ENCODE measurements around the gene TIMM22.
"Not testable (repeated sequence)": the region's sequence is repeated elsewhere in the genome, so short reads cannot be mapped to it uniquely, and the experiment has no call there.

The TIMM22 gene
- 9.6 to 17.1 (median 13.5) reads per million in 4 donors for total RNA-seq

DNA sequence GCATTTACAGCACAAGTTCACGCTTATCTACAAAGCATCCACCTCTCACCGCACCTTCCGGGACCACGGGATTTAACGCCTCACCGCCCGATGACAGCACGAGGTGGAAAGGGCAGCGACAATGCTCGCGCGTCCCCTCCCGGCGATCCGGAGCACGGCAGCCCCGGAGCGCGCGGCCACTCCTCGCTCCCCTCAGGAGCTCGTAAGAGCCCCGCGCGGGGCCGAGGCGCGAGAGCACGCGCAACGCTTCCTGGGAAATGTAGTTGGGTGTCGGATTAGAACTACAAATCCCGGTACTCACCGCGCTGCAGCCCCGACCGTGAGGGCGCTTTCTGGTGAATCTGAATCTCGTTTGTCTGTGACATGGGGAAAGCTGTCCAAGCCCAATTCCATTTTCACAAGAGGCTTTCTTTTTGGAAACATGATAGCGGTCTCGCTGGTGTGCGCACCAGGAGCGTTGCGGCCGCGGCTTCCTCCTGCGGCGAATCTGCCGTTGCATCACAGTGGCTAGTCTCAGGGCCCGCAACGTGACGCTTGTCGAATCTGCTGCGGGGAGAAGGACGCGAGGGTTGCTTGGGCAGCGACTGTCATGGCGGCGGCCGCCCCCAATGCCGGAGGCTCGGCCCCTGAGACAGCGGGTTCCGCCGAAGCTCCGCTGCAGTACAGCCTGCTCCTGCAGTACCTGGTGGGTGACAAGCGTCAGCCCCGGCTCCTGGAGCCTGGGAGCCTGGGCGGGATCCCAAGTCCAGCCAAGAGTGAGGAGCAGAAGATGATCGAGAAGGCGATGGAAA is at the start of gene TIMM22:
TIMM22 (plus strand) TSS at position 576 of the 791 bp plus-strand sequence; CDS start at position 590, 14 bp downstream.
- peak; percentile 82 to 98 (median 88) for DNase-seq

DNA sequence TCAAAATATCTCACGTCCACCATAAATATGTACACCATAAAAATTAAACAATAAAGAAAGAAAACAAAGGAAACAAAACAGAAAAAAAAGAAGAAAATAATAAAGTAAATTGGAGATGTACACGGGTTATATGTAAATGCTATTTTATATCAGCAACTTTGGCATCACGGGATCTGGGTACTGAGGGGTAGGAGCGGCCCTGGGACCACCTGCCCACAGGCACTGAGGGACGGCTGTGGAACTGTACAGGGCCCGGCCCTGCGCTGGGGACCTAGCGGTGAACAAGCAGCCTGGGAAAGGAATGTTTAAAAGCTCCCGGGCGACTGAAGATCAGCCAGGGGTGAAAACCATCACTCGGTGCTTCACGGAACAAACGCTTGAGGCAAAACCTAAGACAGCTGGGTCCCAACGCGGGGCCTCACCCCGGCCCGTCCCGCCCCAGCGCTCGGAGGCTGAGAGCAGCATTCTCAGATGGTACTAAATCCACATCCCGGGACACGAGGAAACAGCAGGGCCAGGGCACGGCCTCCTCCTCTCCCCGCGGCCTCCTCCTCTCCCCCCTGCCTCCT is 48.6 kb upstream of the TIMM22 start:
- no peak for DNase-seq

- DNase-seq, result no peak
Observed at GRCh38 chr17:949623-950303, 47.2 kb upstream of the TIMM22 start.

- no peak for DNase-seq
Observed at GRCh38 chr17:951325-952132, 45.4 kb upstream of the TIMM22 start.

DNA sequence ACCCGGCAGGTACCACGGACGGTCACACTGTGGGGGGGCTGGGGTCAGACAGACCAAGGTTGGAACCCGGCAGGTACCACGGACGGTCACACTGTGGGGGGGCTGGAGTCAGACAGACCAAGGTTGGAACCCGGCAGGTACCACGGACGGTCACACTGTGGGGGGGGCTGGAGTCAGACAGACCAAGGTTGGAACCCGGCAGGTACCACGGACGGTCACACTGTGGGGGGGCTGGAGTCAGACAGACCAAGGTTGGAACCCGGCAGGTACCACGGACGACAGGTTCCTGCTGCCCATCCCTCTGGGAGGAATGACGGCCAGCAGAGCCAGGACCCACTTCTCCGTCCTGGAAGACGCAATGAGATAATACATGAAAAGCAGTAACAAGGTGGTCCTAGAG is 44.3 kb upstream of the TIMM22 start:
- not testable (repeated sequence) for DNase-seq

GRCh38 chr17:953767-954166 is 43.2 kb upstream of the TIMM22 start:
- DNase-seq, result no peak

GRCh38 chr17:954431-955164 is 42.3 kb upstream of the TIMM22 start:
- DNase-seq, result no peak

DNA sequence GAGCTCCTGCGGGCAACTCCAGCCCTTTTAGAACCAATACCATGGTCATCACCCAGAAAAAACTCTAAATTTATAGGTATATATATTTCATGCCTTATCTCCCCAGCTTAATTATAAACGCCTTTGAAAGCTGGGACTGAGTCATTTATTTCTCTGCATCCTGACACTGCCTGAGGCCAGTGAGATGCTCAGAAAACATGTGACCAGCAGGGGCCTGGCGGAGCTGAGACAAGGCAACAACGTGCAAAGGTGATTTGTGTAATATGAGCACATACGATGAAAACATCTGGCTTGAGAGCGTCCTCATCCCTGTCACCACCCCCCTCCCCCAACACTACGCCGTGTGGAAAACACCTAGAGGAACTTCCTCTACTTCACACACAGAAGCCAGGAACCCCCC is 40.0 kb upstream of the TIMM22 start:
- DNase-seq, result no peak

GRCh38 chr17:957856-958421 is 39.0 kb upstream of the TIMM22 start:
- DNase-seq, result no peak

GRCh38 chr17:958712-959451 is 38.0 kb upstream of the TIMM22 start:
- DNase-seq, result no peak

- DNase-seq, result no peak
Observed at GRCh38 chr17:962166-962565, 34.8 kb upstream of the TIMM22 start.

GRCh38 chr17:962670-963069 is 34.3 kb upstream of the TIMM22 start:
- DNase-seq, result no peak

- DNase-seq, result no peak
Observed at GRCh38 chr17:964876-965275, 32.1 kb upstream of the TIMM22 start.

- no peak for DNase-seq
Observed at GRCh38 chr17:965311-965989, 31.5 kb upstream of the TIMM22 start.

DNA sequence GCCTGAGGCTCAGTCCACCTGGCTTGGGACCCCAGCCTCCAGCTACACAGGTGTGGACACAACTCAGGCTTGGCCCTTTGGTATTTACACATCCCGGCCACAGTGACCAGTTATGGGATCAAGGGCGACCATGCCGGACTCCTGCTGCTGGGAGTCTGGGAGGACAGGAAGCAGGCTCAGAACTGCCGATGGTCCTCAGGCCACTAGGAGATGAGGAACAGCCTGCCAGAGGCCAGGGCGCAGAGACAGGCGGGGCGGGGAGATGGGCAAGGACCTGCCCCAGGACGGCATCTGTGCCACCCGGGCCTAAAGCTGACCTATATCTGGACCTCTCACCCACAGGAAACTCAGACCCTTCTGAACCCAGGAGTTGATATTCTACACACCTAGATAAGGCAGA is 29.8 kb upstream of the TIMM22 start:
- DNase-seq, result no peak

GRCh38 chr17:968812-969730 is 27.9 kb upstream of the TIMM22 start:
- no peak for DNase-seq

GRCh38 chr17:969811-970355 is 27.0 kb upstream of the TIMM22 start:
- DNase-seq, result no peak

DNA sequence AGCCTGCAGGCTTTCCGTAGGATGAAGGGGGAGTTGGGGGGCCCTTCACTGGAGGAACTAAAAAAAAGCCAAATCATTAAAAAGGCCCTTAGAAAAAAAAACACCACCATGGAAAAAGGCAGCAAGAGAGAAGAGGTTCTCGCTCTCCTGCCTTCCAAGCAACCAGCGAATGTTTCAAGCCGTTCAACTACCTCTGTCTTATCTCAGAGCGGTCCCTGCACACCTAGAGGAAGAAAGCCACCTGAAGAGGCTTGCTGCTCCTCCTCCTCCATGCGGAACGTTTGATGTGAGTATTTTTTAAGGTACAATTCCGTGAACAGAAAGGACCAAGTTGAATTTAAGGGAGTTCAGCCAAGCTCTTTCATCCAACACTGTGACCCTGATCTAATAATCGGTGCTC is 26.6 kb upstream of the TIMM22 start:
- no peak for DNase-seq

GRCh38 chr17:971861-972260 is 25.1 kb upstream of the TIMM22 start:
- DNase-seq, result not testable (repeated sequence)

All from T-helper 1 cell (primary cell).